GM10266 (cell line): ENCODE results near the gene NDRG4.
A peak's percentile ranks its signal among the peaks of the same experiment; 100 is the strongest.

ENCODE experiments used
- DNase-seq: peaks from one replicate; pipeline ENCODE4 v3.0.0; 2012; ENCODE audit errors: extremely low spot score
- TF ChIP-seq, protein P1 (sequence below): IDR thresholded peaks from 2 replicates; pipeline ENCODE4 v1.5.1; 2012; ENCODE audit warnings: mild to moderate bottlenecking, low read depth; ENCODE audit not compliant: control insufficient read depth, insufficient read depth; ENCODE audit errors: missing control alignments

The NDRG4 gene

DNA sequence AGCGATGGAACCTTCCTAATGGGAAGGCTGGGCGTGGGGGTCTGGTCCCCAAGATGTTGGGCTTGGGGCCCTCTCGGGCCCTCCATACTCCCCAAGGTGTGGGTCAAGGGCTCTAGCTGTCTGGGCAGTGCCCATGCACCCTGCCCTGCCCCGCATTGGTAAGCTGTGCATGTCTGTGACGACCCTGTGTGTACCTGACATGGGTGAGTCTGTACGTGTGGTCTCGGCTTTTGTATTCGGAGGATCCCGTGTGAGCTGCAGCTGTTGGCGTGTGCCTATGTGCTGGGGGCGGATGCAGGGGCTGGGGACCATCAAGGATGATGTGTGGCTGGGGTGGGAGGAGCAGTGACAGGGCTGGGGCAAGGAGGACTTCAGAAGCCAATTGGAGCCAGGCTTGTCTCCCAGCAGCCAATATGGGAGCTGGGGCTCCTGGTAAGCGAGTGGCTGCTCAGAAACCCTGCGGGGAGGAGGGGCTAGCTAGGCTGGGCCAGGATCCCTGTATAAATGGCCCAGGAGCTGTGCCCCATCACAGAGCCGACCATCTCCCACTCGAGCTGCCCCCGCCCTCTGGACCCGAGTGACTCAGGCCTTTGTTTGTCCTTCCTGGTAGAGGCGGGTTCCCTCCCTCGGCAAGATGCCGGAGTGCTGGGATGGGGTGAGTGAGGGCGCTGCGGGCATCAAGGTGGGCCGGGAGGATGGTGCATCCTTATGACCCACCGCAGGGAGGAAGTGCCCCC, at the start of gene NDRG4:
Gene NDRG4 (plus strand): TSS at position 529 of the 737 bp plus-strand sequence. CDS start 106 bp downstream, at position 635.
- DNase-seq, result peak; percentile 82
- TF ChIP-seq, protein P1, sequence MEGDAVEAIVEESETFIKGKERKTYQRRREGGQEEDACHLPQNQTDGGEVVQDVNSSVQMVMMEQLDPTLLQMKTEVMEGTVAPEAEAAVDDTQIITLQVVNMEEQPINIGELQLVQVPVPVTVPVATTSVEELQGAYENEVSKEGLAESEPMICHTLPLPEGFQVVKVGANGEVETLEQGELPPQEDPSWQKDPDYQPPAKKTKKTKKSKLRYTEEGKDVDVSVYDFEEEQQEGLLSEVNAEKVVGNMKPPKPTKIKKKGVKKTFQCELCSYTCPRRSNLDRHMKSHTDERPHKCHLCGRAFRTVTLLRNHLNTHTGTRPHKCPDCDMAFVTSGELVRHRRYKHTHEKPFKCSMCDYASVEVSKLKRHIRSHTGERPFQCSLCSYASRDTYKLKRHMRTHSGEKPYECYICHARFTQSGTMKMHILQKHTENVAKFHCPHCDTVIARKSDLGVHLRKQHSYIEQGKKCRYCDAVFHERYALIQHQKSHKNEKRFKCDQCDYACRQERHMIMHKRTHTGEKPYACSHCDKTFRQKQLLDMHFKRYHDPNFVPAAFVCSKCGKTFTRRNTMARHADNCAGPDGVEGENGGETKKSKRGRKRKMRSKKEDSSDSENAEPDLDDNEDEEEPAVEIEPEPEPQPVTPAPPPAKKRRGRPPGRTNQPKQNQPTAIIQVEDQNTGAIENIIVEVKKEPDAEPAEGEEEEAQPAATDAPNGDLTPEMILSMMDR, result no peak

DNA sequence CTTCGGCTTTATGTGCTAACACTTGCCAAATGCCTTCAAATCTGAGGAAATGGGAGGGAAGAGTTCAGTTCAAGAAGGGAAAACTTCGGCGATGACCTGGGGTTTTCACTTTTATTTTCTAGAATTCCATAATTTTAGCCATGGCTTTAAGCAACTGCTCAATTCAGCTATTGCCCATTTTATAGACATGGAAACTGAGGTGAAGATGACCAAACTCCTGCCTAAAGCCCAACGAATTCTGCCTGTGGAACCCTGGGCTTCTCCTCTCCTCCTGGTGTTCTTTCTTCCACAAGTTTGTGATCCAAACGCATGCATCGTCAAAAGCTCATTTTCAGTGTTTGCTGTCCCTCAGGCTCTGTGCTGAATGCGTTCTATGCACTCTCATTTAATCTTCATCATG, 49.4 kb upstream of the NDRG4 start:
- DNase-seq, result no peak
- TF ChIP-seq, protein P1, result no peak

DNA sequence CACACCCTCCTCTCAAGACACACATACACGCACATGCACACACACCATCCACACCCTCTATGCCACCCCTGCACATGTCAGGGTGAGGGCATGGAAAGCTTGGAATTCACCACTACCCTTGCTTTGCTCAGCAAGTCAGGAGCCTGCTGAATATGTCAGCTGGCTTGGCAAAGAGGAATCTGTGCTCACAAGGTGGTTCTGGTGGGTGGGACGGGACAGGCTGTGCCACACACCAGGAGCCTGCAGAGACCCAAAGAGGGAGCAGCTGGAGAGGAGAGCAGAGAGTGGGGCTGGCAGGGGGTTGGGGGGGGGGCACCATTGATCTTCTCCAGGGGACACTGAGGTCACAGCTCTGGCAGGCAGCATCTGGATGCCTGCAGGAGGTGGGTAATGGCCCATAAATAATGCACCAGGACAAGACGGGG, 48.7 kb upstream of the NDRG4 start:
- DNase-seq, result no peak
- TF ChIP-seq, protein P1, result no peak

- TF ChIP-seq, protein P1, result no peak
- no peak for DNase-seq
These were observed 48.0 kb upstream of the NDRG4 start for GRCh38 chr16:58451945-58452401.

DNA sequence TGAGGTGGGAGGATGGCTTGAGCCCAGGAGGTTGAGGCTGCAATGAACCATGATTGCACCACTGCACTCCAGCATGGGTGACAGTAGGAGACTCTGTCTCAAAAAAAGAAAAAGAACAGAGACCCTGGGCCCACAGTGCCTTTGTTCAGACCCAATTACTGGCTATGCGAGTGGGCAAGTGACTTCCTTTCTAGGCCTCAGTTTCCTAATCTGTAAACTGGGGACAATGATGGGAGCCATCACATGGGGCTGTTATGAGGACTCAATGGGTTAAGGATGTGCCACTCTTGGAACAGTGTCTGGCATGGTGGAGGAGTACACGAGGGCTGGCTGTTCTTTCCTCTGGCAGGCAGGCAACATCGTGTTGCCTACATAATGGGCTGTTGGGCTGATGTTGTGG, 47.3 kb upstream of the NDRG4 start:
- TF ChIP-seq, protein P1, result no peak
- no peak for DNase-seq

- DNase-seq, result no peak
- TF ChIP-seq, protein P1, result no peak
These were observed 45.8 kb upstream of the NDRG4 start for GRCh38 chr16:58454178-58454577.

GRCh38 chr16:58454856-58455255, 45.1 kb upstream of the NDRG4 start:
- no peak for DNase-seq
- TF ChIP-seq, protein P1, result no peak
